SU-DHL-6 (cell line): Measurements from ENCODE around the gene OSCP1.

ENCODE experiments used
- H2AFZ ChIP-seq: fragments of 200-600 bp; sonication (generic); 2 replicates; pipeline ENCODE4 v1.6.1; 2014; ENCODE audit warnings: low read depth, mild to moderate bottlenecking, moderate library complexity, mixed read lengths, antibody characterized with exemption, low read length; ENCODE audit not compliant: severe bottlenecking
- H3F3A ChIP-seq: fragments of 200-600 bp; shearing (Covaris generic); 2 replicates; pipeline ENCODE4 v1.6.0; 2016; ENCODE audit warnings: antibody characterized with exemption, mild to moderate bottlenecking; ENCODE audit not compliant: insufficient read depth
- H3K27ac ChIP-seq: fragments of 200-600 bp; sonication (generic); 2 replicates; pipeline ENCODE4 v1.5.1; 2016; ENCODE audit warnings: low read depth, mild to moderate bottlenecking, low read length, moderate library complexity, mixed read lengths
- H3K27me3 ChIP-seq: fragments of 200-600 bp; sonication (generic), shearing (Covaris generic); 2 replicates; pipeline ENCODE4 v1.6.0; 2014; ENCODE audit warnings: mild to moderate bottlenecking, low read length
- H3K36me3 ChIP-seq: fragments of 200-600 bp; sonication (generic); 2 replicates; pipeline ENCODE4 v1.6.1; 2014; ENCODE audit warnings: mild to moderate bottlenecking, low read length, mixed read lengths
- H3K4me2 ChIP-seq: fragments of 300-600, 200-600 bp; shearing (Covaris generic), sonication (generic); 2 replicates; pipeline ENCODE4 v1.6.0; 2014; ENCODE audit warnings: low read length, low read depth, mild to moderate bottlenecking; ENCODE audit not compliant: poor library complexity, severe bottlenecking
- H3K4me3 ChIP-seq: fragments of 200-600 bp; sonication (generic); 2 replicates; pipeline ENCODE4 v1.5.1; 2014; ENCODE audit warnings: antibody characterized with exemption, low read length, mild to moderate bottlenecking, mixed read lengths; ENCODE audit not compliant: insufficient read depth, poor library complexity, severe bottlenecking
- H3K79me2 ChIP-seq: fragments of 200-600 bp; sonication (generic); 2 replicates; pipeline ENCODE4 v1.6.1; 2014; ENCODE audit warnings: mild to moderate bottlenecking, low read length, moderate library complexity; ENCODE audit not compliant: insufficient read depth
- H3K9ac ChIP-seq: fragments of 200-600 bp; sonication (generic); 2 replicates; pipeline ENCODE4 v1.7.0; 2014; ENCODE audit warnings: mild to moderate bottlenecking, low read length
- H3K9me2 ChIP-seq: fragments of 200-600 bp; sonication (generic); replicated peaks from 2 replicates; pipeline ENCODE4 v1.6.1; 2014; ENCODE audit warnings: low read length; ENCODE audit not compliant: insufficient read depth
- H3K9me3 ChIP-seq: fragments of 200-600 bp; sonication (generic); 2 replicates; pipeline ENCODE4 v1.6.1; 2014; ENCODE audit warnings: low read length, mixed read lengths; ENCODE audit not compliant: insufficient read depth
- H4K20me1 ChIP-seq: fragments of 200-600 bp; sonication (generic); 2 replicates; pipeline ENCODE4 v1.6.1; 2014; ENCODE audit warnings: low read depth, mild to moderate bottlenecking, antibody characterized with exemption, low read length, moderate library complexity, mixed read lengths
- CTCF ChIP-seq: fragments of 200-600 bp; sonication (generic); IDR thresholded peaks from one replicate; pipeline ENCODE4 v1.5.1; 2017; ENCODE audit warnings: antibody characterized with exemption, mild to moderate bottlenecking, low read length, moderate library complexity; ENCODE audit not compliant: insufficient read depth, poor library complexity, severe bottlenecking
- EZH2phosphoT487 ChIP-seq: fragments of 200-600 bp; sonication (generic), shearing (Covaris generic); conservative IDR thresholded peaks from 2 replicates; pipeline ENCODE4 v1.6.1; 2018; ENCODE audit warnings: mild to moderate bottlenecking, antibody characterized with exemption, low read length, moderate library complexity, mixed read lengths

Gene OSCP1

DNA sequence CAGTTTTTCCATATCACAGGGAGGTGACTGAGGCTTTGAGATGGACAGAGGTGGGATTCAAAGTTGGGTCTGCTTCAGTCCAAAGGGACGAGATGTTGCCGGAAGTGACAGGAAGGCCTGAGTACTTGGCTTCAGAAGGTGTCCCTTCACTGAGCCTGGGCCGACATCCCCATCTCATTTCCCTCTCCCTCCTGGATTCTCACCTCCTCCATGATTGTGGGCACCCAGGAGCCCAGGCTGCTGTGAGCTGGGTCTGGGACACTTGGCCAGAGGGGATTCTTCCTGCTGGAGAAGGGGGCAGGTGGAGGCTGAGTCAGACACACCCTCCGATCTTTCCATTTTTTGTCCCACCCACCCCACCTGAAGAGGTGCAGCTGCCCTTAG is 16.8 kb upstream of the OSCP1 start:
- no peaks in the 10 kb centered on the region; the same call in 1 of the 2 replicates for H3F3A ChIP-seq
- H3K27me3 ChIP-seq = no peaks in the 10 kb centered on the region

DNA sequence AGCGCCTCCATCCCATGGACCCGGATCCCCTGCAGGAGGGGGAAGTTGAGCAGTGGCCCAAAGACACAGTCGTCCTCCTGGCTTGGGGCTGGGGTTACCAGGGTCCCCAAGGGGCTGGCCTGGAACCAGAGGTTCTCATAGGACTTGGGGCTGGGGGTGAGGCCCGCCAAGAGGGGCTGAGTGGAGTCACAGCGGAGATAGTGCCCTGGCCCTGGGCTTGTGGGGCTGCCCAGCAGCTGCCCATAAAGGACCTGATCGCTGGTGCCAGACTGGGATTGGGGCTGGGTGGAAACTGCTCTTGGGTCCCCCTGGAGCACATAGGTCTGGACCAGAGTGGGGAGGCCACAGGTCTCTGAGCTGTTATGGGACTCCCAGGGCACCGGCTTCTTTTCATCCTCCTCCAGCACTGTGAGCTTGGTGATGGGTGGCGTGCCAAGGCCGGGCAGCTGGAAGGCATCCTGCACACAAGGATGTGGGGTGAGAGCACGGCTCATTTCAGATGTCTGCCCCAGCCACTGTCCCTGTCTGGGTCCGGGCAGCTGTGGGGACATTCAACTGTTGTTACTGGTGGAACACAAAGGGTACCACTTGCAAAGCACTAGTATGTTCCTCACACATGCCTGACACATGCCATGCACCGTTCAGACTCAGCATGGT is 16.2 kb upstream of the OSCP1 start:
- Histone ChIP-seq H4K20me1 (no peaks in the 10 kb centered on the region), H3K9ac (no peak overlapping the region), H3K79me2 (peaks cover 11% of the 10 kb centered on the region; the same call in 1 of the 2 replicates), H3K36me3 (no peaks in the 10 kb centered on the region), H3F3A (no peaks in the 10 kb centered on the region; the same call in 1 of the 2 replicates), H3K4me3 (no peak overlapping the region), H3K4me2 (no peak overlapping the region), H2AFZ (no peak overlapping the region), H3K9me2 (no peaks in the 10 kb centered on the region), H3K9me3 (no peaks in the 10 kb centered on the region), H3K27me3 (no peaks in the 10 kb centered on the region), H3K27ac (no peak overlapping the region)
- TF ChIP-seq EZH2phosphoT487 (no peak), CTCF (no peak)

More for the DNA sequence above, 16.8 kb upstream of the OSCP1 start:
- no peak overlapping the region for H3K4me2 ChIP-seq
- no peaks in the 10 kb centered on the region for H3K9me2 ChIP-seq
- H3K36me3 ChIP-seq = no peaks in the 10 kb centered on the region
- H3K79me2 ChIP-seq = peaks cover 11% of the 10 kb centered on the region; the same call in 1 of the 2 replicates
- H4K20me1 ChIP-seq = no peaks in the 10 kb centered on the region
- H2AFZ ChIP-seq = no peak overlapping the region
- TF ChIP-seq CTCF (no peak), EZH2phosphoT487 (no peak)
- H3K27ac ChIP-seq = no peak overlapping the region
- no peak overlapping the region for H3K4me3 ChIP-seq
- no peak overlapping the region for H3K9ac ChIP-seq
- H3K9me3 ChIP-seq = no peaks in the 10 kb centered on the region

DNA sequence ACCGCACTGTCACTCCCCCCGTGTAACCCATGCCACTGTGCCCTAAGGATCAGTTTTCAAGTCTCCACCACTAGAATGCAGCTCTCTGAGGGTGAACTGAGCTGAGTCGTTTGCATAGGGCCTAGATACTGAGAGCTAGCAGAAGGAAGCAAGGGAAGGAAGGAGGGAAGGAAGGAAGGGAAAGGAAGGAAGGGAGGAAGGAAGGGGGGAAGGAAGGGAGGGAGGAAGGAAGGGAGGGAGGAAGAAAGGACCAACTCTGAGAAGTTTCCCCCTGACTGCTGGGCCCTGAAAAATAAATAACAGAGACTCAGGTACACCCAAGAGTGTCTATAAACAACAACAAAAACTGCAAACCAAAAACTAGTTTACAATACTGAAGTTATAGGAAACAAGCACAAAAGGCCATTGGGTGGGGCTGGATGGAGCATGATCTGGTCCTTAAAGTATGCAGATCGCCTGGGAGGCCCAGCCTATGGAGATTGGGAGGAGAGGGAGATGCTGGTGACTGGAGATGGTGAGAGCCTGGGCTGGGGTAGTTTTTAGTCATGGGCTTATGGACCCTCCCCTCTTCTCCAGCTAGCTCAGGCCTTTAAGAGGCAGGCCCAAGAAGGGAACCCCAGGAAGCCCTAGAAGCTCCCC is 15.6 kb upstream of the OSCP1 start:
- Histone ChIP-seq H3K27me3 (no peaks in the 10 kb centered on the region), H3K9me3 (no peaks in the 10 kb centered on the region), H3K79me2 (peaks cover 11% of the 10 kb centered on the region; the same call in 1 of the 2 replicates), H2AFZ (no peak overlapping the region), H3K4me3 (no peak overlapping the region), H3K4me2 (no peak overlapping the region), H3K36me3 (no peaks in the 10 kb centered on the region), H3K9ac (no peak overlapping the region), H3F3A (no peaks in the 10 kb centered on the region; the same call in 1 of the 2 replicates), H3K9me2 (no peaks in the 10 kb centered on the region), H3K27ac (no peak overlapping the region), H4K20me1 (no peaks in the 10 kb centered on the region)
- no peak for TF ChIP-seq EZH2phosphoT487
- TF ChIP-seq CTCF = no peak
